MM.1S (cell line): Measurements from ENCODE around the gene ANKS1B.

Experiments
- CTCF ChIP-seq: fragments of 300-600 bp; sonication (generic); IDR thresholded peaks from 2 replicates; pipeline ENCODE4 v1.5.1; 2016; ENCODE audit warnings: antibody characterized with exemption, low read length, mixed read lengths
- EZH2 ChIP-seq: fragments of 300-600 bp; sonication (generic); optimal IDR thresholded peaks from 2 replicates; pipeline ENCODE3; 2017; ENCODE audit warnings: low read depth, mild to moderate bottlenecking, antibody characterized with exemption, low read length, mixed read lengths

- no peak for TF ChIP-seq CTCF
- no peak for TF ChIP-seq EZH2
These were observed 41.5 kb upstream of the ANKS1B start for GRCh38 chr12:100026241-100026640.
